Activated CD4-positive, CD25-positive, alpha-beta regulatory T cell treated with anti-CD3 and anti-CD28 coated beads, Interleukin-2, amount 50 U/mL, for 16 hours (primary cell): ENCODE results near the gene RIPPLY2.
"Not testable (repeated sequence)": the region's sequence is repeated elsewhere in the genome, so short reads cannot be mapped to it uniquely, and the experiment has no call there.

Experiments used
- DNase-seq: peaks from one replicate; pipeline ENCODE4 v3.0.0-alpha.2; 2020; ENCODE audit warnings: low read depth, low spot score

The RIPPLY2 gene

DNA sequence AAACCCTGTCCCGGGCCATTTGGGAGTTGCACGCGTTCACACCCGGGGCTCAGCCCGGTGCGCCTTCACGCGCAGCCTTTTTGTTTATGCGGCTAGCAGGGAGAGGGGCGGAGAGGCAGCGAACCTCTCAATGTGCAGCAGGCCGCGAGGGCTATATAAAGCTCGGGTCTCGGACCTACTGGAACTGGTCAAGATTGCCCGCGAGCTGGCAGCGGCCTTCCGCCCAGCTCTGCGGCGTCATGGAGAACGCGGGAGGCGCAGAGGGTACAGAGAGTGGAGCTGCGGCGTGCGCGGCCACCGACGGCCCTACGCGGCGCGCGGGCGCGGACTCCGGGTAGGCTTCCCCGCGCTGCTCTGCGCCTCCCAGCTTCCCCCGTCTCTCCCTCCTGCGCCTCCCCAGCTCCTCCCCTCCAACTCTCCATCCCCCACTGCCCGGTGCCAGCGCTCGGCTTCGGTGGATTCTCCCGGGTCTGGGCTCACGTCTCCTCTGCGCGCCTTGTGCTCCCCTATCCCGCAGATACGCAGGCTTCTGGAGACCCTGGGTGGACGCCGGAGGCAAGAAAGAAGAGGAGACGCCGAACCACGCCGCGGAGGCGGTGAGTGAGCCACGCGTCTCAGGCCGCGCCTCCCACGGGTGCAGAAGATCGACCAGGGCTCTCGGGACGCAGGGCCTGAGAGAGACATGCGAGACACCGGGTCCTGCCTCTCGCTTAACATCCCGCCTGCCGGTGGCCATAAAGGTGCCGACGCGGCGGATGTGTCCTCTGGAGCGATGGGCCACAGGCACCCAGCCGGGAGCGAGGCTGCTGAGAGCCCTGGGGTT lies at the start of gene RIPPLY2:
RIPPLY2 (plus strand) TSS at position 183 of the 823 bp plus-strand sequence; CDS start at position 240, 57 bp downstream.
- no peak for DNase-seq

DNA sequence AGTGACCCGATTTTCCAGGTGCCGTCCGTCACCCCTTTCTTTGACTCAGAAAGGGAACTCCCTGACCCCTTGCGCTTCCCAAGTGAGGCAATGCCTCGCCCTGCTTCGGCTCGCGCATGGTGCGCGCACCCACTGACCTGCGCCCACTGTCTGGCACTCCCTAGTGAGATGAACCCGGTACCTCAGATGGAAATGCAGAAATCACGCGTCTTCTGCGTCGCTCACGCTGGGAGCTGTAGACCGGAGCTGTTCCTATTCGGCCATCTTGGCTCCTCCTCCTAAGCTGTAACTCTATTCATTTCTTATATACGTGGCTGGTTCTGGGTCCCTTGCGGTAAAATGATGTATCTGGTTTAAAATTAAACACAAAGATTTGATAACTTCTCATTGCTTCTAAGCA lies 49.7 kb upstream of the RIPPLY2 start:
- not testable (repeated sequence) for DNase-seq

- no peak for DNase-seq
Measured at GRCh38 chr6:83804886-83805285, 48.3 kb upstream of the RIPPLY2 start.

- no peak for DNase-seq
Measured at GRCh38 chr6:83808005-83808404, 45.2 kb upstream of the RIPPLY2 start.

DNA sequence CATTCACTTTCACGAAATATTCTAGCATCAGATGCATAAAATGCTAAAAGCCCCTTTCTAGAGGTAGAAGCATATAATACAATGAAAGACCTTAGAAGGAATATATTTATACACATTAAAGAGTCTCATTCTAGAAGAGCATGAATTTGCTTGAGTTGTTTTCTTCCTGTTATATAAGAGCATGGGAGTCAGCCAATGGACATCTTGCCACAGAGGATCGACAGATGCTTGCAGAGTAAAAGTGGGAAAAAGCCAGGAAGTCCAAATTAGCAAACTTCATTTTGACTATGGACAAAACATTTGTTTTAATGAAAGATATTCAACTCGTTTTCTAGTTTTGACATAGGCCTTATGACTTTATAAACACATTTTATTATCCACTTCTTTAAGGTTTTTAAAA lies 44.2 kb upstream of the RIPPLY2 start:
- DNase-seq = no peak

- no peak for DNase-seq
Measured at GRCh38 chr6:83812595-83812994, 40.6 kb upstream of the RIPPLY2 start.

- DNase-seq = no peak
Measured at GRCh38 chr6:83815631-83816272, 37.4 kb upstream of the RIPPLY2 start.

GRCh38 chr6:83822629-83823169 lies 30.5 kb upstream of the RIPPLY2 start:
- no peak for DNase-seq

GRCh38 chr6:83824388-83824801 lies 28.8 kb upstream of the RIPPLY2 start:
- no peak for DNase-seq

GRCh38 chr6:83824831-83825230 lies 28.3 kb upstream of the RIPPLY2 start:
- DNase-seq = no peak

DNA sequence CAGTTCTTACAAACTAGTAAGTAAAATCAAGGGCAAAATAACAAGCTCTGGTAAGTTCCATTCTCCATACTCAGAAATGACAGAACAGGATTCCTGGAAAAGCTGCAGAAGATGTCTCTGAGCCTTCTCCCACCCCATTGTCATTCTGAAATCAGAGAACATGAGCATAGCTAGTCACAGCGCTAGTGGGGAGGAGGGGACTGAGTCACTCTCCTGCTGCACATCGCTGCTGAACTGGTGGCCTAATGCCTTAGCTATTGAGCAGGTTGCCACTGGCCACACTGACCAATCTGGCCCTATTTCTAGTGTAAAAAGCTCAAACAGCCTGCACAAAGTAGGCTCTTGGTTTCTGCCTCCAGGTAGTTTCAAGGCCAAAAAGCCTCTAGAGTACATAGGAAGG lies 26.1 kb upstream of the RIPPLY2 start:
- DNase-seq = no peak

DNA sequence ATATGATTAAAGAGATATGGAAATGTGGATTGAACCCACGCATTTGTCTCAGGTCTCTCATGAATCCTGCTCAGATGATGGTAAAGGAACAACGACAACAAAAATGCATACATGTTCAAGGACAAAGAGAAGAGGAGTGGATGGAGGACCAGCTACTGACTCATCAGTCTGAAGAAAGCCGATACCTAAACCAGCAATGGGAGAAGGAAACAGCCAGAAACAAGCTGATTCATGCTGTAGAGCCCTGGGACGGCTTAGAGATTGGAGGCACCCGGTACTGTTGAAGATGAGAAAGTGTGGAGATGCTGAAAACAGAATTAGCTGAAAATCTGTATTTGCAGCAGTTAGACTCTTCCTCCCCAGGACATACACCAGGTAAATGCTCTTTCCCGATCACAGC lies 14.4 kb upstream of the RIPPLY2 start:
- DNase-seq = no peak

DNA sequence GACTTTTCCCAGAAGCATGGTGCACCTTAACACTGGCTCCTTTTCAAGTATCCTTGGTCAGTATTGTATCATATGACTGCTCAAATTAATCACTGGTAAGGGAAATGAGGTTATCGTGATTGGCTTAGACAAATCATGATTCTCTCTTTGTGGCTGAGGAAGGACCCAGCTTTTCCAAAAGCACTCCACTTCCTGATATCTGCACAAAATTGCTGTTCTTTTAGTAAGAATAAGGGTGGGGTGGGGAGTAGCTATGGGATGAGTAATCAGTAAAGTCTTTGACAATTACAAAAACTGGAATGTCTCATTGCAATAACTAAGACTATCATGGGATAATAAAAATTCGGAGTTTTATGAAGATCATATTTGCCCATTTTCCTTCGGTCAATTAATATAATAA lies 9.0 kb upstream of the RIPPLY2 start:
- DNase-seq = no peak

DNA sequence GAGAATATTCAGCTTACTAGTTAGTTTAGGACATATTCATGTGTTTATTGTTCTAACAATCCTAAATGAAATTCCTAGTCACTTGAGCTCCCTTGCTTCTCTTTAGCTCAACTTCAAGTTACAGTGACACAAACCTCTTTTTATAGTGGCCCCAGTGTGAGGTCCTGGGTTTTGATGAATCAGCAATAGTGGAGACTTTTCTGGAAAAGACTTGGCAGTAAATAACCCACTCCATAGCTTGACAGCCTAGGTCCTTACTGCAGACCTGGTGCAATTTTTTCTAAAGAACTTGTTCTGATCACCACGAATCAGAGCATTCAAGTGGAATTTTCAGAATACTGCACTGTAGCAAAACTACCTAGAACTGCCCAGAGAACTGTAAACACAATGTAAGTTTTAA lies 6.9 kb upstream of the RIPPLY2 start:
- DNase-seq = no peak

DNA sequence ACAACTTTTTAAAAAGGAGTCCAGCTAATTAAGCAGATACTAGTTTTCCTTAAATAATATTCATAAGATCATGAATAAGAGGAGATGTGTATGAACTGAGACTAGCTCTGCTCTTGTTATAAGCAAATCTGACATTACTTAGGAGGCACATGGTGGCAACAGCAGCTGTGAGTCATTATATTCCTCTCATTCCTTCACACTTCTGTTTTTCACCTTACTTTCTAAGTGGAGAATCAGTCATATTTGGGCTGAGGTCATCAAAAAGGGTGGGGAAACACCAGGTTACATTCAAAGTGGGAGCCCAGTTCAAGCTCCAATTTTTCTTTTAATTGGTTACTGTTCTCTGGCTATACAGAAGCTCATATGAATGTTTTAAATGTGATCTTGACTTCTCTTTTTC lies 6.0 kb upstream of the RIPPLY2 start:
- DNase-seq = no peak

GRCh38 chr6:83849127-83849526 lies 4.0 kb upstream of the RIPPLY2 start:
- no peak for DNase-seq

GRCh38 chr6:83849610-83850009 lies 3.5 kb upstream of the RIPPLY2 start:
- DNase-seq = no peak

DNA sequence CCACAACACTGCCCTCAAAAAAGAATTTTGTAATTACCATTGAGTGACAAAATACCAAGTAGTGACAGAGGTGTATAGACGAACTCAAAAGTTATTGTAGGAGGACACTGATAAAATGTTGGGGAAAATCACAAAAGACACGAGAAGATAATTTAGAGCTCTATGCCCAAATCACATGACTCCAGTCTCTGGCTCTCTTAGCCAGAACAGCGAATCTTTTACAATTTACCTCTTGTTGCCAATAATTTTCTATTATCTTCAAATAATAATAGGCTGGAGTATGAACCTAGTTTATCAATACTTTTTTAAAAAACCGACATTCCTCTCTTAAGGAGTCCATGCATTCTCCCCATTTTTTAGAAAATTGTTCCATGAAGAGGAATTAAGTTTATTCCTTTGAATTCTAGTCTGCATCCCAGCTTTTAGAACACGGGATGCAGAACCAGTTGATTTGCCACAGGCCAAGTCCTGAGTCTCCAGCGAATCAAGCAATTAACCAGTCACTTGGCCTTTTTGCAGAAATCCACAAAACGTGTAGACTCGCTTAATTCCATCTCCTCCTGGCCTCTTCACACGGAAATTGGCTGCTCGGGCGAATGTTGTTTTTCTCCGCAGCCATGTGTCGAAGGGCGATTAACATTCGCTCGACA lies 507 bp upstream of the RIPPLY2 start:
- no peak for DNase-seq

GRCh38 chr6:83854001-83854501 lies 891 bp downstream of the RIPPLY2 start:
- DNase-seq = no peak

GRCh38 chr6:83854766-83855165 lies 1.6 kb downstream of the RIPPLY2 start:
- no peak for DNase-seq

DNA sequence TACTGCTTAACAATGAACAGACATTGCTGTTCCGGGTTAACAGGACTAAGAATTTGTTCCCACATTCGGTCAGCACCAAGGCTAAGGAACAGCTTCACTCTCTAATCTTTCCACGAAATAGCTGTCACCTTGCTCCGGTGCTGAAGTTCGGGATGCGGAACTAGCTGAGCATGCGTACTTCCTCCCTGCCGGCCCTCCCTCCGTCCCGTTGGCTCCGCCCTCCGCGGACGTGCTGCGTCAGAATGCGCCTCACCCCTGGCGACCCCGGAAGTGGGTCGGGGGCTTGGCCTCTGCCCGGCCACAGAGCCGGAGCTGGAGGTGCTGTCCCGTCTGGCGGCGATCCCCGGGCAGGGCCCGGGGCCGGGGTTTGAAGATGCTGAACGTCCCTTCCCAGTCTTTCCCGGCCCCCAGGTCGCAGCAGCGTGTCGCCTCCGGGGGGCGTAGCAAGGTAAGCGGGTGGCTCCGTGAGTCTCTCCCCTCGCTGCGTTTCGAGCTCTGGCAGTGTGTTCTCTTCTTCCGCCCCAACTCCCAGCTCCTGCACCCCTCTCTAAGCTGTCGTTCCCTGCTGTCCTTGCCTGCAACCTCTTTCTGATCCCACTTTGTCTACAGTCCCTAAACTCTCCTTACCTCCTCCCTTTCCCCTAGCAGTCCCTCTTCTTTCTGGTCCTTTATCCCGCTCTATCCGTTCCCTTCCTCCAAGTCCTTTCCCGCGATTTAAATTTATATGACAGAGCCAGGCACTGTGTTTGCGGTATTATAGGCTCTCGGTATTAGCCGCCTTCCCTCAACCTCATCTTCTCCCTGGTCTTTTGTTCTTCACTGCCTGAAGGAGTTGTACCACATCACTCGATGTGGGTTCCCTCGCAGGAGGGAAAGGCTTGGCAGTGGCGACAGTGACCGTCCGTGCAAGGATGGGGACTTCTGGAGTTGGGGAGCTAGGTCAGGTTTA lies 6.5 kb downstream of the RIPPLY2 start, which contains the start of gene CYB5R4:
CYB5R4 (plus strand) TSS at position 280 of the 949 bp plus-strand sequence; CDS start at position 374, 94 bp downstream.
- peak; percentile 82 for DNase-seq
